Mesodermal cell (in vitro differentiated cells): Measurements from ENCODE around the gene TOLLIP.

ENCODE experiments used
- H3K27ac ChIP-seq: 2 replicates; pipeline ENCODE4 v1.7.0; 2013; ENCODE audit warnings: mild to moderate bottlenecking, low read depth, low read length, moderate library complexity; ENCODE audit not compliant: severe bottlenecking
- H3K36me3 ChIP-seq: 2 replicates; pipeline ENCODE4 v1.7.1; 2013; ENCODE audit warnings: mild to moderate bottlenecking, low read length, moderate library complexity; ENCODE audit not compliant: control insufficient read depth, insufficient read depth
- H3K4me1 ChIP-seq: one replicate; pipeline ENCODE4 v1.7.1; 2013; ENCODE audit warnings: mild to moderate bottlenecking, low read length; ENCODE audit not compliant: insufficient read depth, control insufficient read depth, poor library complexity, severe bottlenecking
- H3K4me3 ChIP-seq: 2 replicates; pipeline ENCODE4 v1.7.0; 2013; ENCODE audit warnings: low read length, control low read depth, mild to moderate bottlenecking; ENCODE audit not compliant: insufficient read depth, poor library complexity, severe bottlenecking; ENCODE audit errors: extremely low read depth
- H3K9me3 ChIP-seq: 2 replicates; pipeline ENCODE4 v1.7.1; 2013; ENCODE audit warnings: mild to moderate bottlenecking, low read length, moderate library complexity; ENCODE audit not compliant: control insufficient read depth
- WGBS, 2 experiments: methylation state at CpG; one replicate each; pipeline ENCODE4 v1.1.5; 2013; ENCODE audit warnings: missing lambda C conversion rate in 2 of 2; ENCODE audit not compliant: insufficient coverage in 2 of 2; 5-methylcytosine and 5-hydroxymethylcytosine counted together

TOLLIP gene

DNA sequence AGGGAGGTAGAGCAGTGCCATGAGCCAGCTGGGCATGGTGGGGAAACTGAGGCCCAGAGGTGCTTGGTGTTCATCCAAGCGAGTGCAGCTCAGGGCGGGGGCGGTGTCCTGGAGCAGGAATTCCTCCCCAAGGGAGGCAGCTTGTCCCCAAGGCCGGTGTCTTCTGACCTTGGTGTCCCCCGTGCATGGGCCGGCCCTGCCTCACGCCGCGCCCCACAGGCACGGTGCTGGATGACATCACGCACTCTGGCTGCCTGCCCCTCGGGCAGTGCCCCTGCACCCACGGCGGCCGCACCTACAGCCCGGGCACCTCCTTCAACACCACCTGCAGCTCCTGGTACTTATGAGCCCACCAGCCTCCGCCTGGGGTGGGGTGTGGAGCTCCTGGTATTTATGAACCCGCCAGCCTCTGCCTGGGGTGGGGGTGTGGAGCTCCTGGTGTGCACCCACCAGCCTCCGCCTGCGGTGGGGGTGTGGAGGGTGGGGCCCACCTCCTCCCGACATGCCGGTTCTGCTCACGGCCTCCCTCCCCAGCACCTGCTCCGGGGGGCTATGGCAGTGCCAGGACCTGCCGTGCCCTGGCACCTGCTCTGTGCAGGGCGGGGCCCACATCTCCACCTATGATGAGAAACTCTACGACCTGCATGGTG is 79.8 kb downstream of the TOLLIP start:
- 94 to 95% methylated on average over 12 to 18 of the region's 27 CpGs for WGBS, 2 experiments
- Histone ChIP-seq H3K27ac (no peak overlapping the region), H3K4me3 (no peak overlapping the region), H3K9me3 (no peaks in the 10 kb centered on the region), H3K36me3 (no peaks in the 10 kb centered on the region), H3K4me1 (no peaks in the 10 kb centered on the region)

DNA sequence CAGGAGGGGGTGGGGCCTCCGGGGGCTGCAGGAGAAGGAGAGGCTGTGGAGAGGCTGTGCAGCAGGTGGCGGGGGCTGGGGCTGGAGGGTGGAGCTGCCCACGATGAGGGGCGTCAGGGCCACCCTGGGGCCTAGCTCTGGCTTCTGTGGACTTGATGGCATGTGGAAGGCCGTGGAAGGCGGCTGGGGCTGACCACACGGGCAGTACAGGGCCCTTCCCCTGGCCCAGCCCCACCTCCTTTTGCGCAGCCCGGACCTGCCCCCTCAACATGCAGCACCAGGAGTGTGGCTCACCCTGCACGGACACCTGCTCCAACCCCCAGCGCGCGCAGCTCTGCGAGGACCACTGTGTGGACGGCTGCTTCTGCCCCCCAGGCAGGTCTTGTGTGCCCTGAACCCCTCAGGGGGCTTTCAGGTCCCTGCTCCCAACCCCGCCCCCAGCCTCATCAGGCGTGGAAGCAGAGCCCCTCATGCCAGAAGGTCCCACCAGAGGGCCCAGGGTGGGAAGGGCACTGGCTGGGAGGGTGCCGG is 80.4 kb downstream of the TOLLIP start:
- no peak overlapping the region for H3K4me3 ChIP-seq
- no peaks in the 10 kb centered on the region for H3K4me1 ChIP-seq
- H3K36me3 ChIP-seq, result no peaks in the 10 kb centered on the region
- WGBS, 2 experiments, result 79 to 82% methylated on average over 15 to 18 of the region's 18 CpGs
- H3K9me3 ChIP-seq, result no peaks in the 10 kb centered on the region
- no peak overlapping the region for H3K27ac ChIP-seq

GRCh38 chr11:1228101-1228821 is 81.2 kb downstream of the TOLLIP start:
- H3K4me1 ChIP-seq, result no peaks in the 10 kb centered on the region
- no peaks in the 10 kb centered on the region for H3K9me3 ChIP-seq
- H3K36me3 ChIP-seq, result no peaks in the 10 kb centered on the region
- 88 to 93% methylated on average over 22 to 23 of the region's 31 CpGs for WGBS, 2 experiments
- no peak overlapping the region for H3K27ac ChIP-seq
- H3K4me3 ChIP-seq, result no peak overlapping the region

- no peak overlapping the region for H3K4me3 ChIP-seq
- H3K36me3 ChIP-seq, result no peaks in the 10 kb centered on the region
- no peak overlapping the region for H3K27ac ChIP-seq
- H3K4me1 ChIP-seq, result no peaks in the 10 kb centered on the region
- 93 to 94% methylated on average over 16 to 20 of the region's 23 CpGs for WGBS, 2 experiments
- no peaks in the 10 kb centered on the region for H3K9me3 ChIP-seq
Measured at GRCh38 chr11:1227551-1228100, 81.8 kb downstream of the TOLLIP start.

DNA sequence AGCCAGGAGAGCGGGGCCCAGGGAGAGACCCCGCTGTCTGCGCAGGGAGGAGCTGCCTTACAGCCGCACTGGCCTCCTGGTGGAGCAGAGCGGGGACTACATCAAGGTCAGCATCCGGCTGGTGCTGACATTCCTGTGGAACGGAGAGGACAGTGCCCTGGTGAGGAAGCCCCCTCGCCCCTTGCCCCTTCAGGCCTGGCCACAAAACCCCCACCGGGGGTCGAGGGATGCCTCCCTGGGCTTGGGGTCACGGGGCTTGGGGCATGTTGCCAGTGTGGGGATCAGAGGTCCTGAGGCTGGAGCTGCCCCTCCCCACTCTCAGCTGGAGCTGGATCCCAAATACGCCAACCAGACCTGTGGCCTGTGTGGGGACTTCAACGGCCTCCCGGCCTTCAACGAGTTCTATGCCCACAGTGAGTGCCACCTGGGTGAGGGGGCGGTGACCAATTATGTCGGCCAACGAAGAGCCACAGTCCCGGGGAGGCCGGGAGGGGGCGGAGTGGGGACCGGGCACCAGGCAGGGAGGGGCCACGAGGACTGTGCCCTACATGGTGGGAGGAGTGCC is 82.4 kb downstream of the TOLLIP start:
- Histone ChIP-seq H3K36me3 (no peaks in the 10 kb centered on the region), H3K4me1 (no peaks in the 10 kb centered on the region), H3K4me3 (no peak overlapping the region), H3K27ac (no peak overlapping the region), H3K9me3 (no peaks in the 10 kb centered on the region)
- WGBS, 2 experiments, result 84 to 86% methylated on average over 20 to 22 of the region's 23 CpGs

GRCh38 chr11:1226226-1226985 is 83.0 kb downstream of the TOLLIP start:
- Histone ChIP-seq H3K4me3 (no peak overlapping the region), H3K36me3 (no peaks in the 10 kb centered on the region), H3K9me3 (no peaks in the 10 kb centered on the region), H3K27ac (no peak overlapping the region), H3K4me1 (no peaks in the 10 kb centered on the region)
- WGBS, 2 experiments, result 90 to 95% methylated on average over 37 to 41 of the region's 41 CpGs

- Histone ChIP-seq H3K4me3 (no peak overlapping the region), H3K27ac (no peak overlapping the region), H3K4me1 (no peaks in the 10 kb centered on the region), H3K36me3 (no peaks in the 10 kb centered on the region), H3K9me3 (no peaks in the 10 kb centered on the region)
- WGBS, 2 experiments, result 93% methylated on average over 21 to 28 of the region's 29 CpGs
Measured at GRCh38 chr11:1225386-1226225, 83.8 kb downstream of the TOLLIP start.

- Histone ChIP-seq H3K4me1 (no peaks in the 10 kb centered on the region), H3K4me3 (no peak overlapping the region), H3K9me3 (no peaks in the 10 kb centered on the region), H3K27ac (no peak overlapping the region), H3K36me3 (no peaks in the 10 kb centered on the region)
- WGBS, 2 experiments, result 81 to 83% methylated on average over 20 to 22 of the region's 27 CpGs
Measured at GRCh38 chr11:1224491-1225385, 84.7 kb downstream of the TOLLIP start.
